HG02973 (cell line): ENCODE measurements around the gene ASTL.
"Not testable (repeated sequence)": the region's sequence is repeated elsewhere in the genome, so short reads cannot be mapped to it uniquely, and the experiment has no call there.

Experiments
- ATAC-seq: cut with Tn5 transposase; IDR thresholded peaks from one replicate; pipeline ENCODE4 v1.9.1; 2021; ENCODE audit warnings: moderate library complexity; ENCODE audit not compliant: unreplicated experiment

ASTL gene

DNA sequence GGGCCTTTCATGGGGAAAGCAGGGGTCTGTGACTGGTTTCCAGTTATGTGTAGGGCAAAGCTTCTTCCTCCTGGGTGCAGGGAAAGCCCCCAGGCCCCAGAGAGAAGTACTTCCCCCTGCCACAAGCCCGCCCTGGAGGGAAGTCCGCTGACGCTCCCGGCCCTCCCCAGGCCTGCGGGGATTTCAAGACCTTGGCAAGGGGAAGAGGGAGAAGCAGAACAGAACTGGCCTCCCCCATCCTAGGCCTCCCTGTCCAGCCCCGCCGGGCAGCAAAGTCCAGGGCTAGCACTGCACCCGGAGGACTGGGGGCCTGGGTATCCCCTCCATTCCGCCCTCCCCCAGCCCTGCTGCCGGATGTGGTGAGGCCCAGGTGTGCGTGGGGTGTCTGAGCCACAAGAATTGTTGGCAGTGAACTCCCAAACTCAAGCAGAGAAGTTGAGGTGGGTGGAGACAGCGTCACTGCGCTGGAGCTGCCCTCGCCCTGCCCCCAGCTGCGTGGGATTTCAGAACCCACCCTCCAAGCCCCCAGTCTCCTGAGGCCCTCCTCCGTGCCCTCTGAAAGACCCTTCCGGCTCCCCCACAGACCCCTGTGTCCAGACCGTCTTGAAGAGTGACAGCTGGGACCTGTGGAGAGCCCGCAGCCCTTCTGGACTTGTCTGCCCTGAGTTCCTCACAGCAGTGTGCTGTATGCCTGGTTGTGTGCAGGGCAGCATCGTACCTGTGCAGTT, 8.0 kb upstream of the ASTL start:
- ATAC-seq, result peak; percentile 36

DNA sequence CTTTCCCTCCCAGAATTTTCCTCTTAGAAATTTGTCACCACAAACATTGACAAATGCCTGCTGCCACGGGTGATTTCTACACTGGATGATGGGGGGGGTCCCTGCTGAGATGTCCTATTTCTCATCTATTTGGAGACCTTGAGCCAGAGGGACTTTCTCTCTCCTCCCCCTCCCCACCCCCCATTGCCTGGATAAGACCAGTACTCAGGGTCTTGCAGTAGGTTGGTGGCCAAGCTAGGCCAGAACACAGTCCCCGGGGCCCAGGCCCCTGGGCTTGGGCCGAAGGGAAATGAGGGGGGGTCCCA, 7.5 kb upstream of the ASTL start:
- no peak for ATAC-seq

DNA sequence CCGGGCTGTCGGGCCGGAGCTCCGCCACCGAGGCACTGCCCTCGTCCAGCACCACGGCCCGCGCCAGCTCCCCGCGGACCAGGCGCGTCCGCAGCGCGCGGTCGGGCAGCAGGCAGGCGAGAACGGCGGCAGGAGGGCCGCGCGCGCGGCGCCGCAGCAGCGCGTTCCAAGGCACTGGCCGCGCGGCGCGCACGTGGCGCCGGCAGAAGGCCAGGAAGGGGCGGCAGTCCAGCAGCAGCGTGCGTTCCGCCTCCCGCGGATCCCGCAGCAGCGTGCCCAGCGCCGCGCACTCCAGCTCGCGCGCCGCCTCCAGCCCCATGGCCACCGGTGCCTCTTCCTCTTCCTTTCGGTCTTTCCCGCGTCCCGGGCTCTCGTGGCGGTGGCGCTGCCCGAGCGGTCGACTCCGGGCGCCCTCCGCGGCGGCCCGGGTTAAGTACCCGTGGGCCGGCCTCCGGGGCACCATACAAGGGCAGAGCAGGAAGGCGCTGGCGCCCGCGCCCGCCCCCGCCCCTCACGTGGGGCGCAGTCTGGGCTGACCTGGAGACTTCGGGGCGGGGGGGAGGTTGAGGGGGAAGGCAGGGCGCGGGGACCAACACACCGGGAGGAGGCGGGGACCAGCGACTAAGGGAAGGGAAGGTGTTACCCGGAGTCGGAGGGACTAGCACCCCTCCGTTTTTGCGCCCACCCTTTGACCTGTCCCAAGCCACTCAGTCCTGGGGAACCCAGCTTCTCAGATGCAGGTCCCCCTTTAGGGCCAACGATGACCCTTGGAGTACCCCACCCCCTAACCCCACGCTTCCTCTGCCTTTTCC, 6.9 kb upstream of the ASTL start, which contains the start of gene DUSP2:
Gene DUSP2 (minus strand): TSS at position 405 of the 812 bp plus-strand sequence. CDS start 86 bp downstream, at position 319.
- peak; percentile 45 for ATAC-seq

- ATAC-seq, result peak; percentile 3
These were observed 6.3 kb upstream of the ASTL start for GRCh38 chr2:96144481-96145035.

- no peak for ATAC-seq
These were observed 5.7 kb upstream of the ASTL start for GRCh38 chr2:96143848-96144480.

DNA sequence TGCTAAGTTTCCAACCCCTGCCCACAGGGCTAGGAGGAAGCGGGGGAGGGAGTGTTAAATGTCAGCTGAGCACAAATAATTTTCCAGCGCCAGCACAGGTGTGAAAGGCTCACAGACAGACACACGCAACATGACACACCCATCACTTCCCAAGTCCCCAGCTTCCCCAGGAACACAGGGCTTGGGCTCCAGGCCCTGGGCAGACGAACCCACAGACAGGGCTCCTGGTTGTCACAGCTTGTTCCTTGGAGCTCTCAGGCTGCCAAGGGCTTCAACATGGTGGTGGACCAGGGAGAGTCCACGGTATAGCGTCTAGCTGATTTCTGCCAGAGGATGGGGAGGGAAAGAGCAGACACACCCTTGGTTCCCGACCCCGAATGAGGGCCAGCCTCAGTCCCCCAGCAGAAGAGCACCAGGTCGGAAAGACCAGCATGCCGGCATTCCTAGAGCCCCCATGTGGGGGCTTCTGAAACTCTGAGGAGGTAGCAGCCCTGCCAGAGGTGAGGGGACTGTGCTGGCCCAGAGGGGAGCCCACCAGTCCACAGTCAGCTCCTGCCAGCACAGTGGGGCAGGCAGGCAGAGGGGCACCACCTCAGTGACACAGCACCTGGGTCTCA, 5.0 kb upstream of the ASTL start:
- ATAC-seq, result no peak

DNA sequence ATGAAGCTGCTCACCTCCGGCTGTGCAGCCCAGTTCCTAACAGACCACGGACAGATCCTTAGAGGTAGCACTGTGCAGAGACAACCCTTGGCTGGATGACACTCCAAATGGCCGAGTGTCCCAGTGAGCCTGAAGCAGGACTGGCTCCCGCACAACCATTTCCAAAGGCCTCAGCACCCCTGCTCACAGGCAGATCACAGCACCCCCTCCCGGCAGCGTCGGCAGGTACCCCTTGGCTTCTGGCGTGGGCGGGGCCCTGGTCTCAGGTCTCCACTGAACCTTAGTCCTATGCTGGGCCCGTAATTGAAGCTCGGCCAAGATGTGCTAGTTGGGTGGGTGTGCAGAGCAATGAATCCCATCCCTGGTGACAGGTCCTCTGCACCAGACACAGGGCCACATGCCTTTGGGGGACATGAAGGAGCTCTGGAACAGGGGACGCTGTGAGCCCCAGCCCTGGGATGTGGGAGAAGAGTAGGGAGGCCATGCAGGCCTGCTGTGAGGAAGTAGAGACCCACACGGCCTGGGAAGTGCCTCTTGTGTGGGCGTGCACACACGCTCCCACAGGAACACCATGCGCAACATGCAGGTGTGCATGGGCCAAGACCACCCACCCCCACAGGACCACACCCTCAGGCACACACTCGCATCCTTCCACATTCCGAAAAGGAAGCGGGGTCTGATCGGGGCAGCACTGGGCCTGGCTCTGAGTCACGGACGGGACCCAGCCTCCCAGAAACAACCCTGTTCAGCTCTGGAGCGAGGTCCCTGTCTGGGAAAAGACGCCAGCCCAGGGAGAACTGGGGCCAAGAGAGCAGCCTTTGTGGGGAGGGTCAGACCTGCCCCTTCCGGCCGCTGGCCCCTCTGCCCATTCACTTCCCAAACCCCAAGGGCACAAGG, 4.2 kb upstream of the ASTL start:
- no peak for ATAC-seq

DNA sequence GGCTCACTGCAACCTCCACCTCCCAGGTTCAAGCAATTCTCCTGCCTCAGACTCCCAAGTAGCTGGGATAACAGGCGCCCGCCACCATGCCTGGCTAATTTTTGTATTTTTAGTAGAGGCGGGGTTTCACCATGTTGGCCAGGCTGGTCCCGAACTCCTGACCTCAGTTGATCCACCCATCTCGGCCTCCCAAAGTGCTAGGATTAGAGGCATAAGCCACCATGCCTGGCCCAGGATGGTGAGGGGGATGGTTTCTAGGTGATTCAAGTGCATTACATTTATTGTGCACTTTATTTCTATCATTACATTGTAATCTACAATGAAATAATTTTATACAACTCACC, 3.3 kb upstream of the ASTL start:
- ATAC-seq, result not testable (repeated sequence)

GRCh38 chr2:96140941-96141623, 2.8 kb upstream of the ASTL start:
- no peak for ATAC-seq

DNA sequence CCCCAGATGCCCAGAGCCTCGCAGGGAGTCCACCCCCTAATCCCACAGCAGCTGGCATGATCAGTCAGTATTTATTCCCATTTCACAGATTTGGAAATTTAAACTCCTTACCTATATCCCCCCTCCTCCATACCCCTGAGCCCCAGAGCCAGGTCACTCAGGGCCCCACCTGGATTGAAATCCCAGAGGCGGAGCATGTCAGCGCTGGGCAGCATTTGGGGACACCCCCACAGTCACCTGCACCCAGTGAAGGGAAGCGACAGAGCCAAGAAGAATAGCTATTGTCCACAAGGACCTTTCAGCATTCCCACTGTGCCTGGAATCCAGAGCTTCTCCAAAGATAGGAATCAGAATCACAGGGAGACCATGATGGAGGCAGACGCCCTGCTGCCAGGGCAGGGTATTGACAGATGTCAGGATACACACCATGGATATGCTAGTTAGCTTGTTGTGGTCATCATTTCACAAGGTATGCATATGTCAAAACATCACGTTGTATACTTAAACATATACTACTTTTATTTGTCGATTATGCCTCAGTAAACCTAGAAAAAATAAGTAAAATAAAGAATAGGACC, 968 bp upstream of the ASTL start:
- no peak for ATAC-seq

DNA sequence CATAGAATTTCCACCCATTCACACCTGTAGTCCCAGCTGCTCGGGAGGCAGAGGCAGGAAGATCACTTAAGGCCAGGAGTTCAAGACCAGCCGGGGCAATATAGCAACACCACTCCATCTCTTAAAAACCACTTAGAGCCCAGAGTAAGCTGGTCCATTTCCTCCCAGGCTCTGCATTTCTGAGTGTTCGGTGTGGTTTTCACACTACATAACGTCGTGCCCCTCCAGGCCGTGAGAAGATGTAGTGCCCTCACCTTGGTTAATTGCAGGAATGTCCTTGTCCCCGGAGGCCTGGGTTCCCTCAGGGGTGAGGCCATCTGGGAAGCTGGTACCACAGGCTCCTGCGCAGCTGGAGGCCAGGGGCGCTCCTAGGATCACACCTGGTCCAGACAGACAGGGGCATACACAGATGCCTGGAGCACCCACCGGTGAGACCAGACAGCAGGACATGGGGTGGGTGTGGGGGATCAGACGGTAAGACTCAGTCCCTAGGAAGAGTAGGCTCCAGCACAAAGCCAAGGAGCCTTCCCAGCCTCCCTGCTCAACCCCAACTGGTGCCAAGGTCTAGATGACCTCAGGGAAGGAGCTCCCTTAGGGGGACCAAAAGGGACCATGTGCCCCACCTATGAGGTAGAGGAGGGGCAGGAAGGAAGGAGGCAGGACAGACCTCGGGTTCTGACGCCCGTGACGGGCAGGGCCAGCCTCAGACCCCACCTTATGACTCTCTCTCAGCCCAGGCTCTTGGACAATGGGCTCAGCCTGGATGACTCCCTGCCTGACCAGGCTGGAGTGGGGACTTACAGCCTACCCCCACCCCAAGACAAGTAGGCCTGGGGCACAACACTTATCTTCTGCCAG, 752 bp downstream of the ASTL start:
- no peak for ATAC-seq

GRCh38 chr2:96136129-96136720, 2.1 kb downstream of the ASTL start:
- no peak for ATAC-seq

GRCh38 chr2:96135621-96136020, 2.7 kb downstream of the ASTL start:
- ATAC-seq, result no peak

DNA sequence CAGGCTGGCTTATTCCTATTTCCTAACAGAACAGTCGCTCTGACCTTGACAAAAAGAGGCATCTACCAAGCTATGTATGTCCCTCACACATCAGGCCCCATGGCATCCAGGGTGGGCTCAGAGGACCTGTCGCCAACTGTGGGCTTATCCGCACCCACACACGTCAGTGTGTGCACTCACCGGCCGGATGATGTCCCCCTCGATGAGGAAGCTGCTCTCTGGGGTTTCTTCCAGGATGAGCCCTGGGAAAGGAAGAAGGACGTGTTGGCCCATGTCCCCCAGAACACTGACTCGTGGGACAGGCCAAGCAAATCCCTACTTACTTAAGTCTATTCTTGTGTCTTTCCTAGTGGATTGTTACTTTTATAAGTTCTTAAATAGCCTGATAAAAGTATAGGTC, 3.1 kb downstream of the ASTL start:
- no peak for ATAC-seq

DNA sequence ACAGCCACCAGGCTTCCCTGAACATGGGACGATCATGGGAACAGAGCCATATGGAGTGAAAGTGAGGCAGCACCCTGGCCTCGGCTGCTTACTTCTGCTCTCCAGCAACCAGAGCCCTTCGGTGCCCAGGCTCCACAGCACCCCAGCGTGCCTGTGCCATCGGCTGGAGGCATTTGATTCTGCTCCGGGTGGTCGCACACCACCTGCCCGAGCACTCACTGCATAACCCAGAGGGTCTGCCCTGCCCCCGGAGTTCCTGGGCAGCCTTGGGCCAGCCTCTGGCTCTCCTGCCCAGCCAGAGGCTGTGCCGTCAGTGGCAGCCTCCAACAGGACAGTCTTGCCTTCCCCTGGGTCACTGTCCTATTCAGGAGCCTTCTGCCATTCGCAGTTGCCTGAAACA, 3.9 kb downstream of the ASTL start:
- no peak for ATAC-seq

DNA sequence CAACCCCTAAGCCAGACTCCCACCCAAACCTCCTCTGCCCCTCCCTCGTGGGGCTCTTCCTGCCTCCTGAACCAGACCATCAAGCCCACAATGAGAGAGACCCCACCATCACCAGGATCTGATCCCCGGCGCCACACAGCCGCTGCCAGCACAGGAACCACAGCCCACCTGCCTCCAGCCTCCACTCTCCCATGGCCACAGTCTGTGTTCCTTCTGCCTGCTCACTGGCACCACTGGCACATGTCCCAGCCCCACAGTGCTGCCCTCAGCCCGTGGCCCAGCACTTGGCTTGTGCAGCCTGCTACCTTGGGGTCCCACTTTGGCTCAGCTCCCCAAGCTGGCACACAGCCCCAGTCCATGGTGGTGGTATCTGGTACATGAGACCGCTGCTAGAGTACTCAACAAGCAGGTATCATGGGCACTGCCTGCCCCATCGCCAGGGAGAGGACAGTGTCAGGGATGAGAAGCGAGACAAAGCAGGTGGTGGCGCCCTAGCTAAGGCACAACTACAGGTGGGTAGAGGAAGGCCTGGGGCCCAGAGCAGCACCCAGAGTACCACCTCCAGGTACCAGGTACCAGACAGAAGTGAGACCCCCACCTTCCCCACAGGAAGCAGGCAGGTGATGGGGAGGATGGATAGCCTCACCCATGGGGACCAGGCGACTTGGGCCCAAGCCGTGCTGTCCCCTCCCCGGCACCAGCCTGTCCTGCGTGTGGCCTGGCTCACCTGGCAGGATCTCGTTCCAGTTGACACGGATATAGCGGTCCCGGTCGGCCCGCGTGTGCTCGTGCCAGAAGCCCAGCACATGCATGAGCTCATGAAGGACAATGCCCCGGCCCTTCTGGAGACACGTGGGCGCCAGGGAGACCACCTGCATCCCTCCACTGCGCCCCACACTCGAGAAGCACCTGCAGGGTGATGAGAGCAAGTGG, 6.2 kb downstream of the ASTL start:
- ATAC-seq, result no peak
